Esophagus muscularis mucosa (tissue), 4 donors: Measurements from ENCODE around the gene ITSN2. TPM values are rescaled to one million over a fixed set of nuclear protein-coding genes. Genes with fewer than 3 reads are reported as not detected.

Experiments used
- DNase-seq: peaks from one replicate; pipeline ENCODE4 v3.0.0-alpha.2; 2017; ENCODE audit errors: extremely low spot score
- H3K27ac ChIP-seq, 4 donors: fragments of 200-600 bp; sonication (generic); replicated peaks in 1 of 4; 1 replicate in 3 of 4; 2 replicates in 1 of 4; pipeline ENCODE4 v1.5.1; 2016 to 2019; ENCODE audit warnings: mild to moderate bottlenecking in 1 of 4
- H3K27me3 ChIP-seq, 4 donors: fragments of 200-600 bp; sonication (generic); one replicate each; pipeline versions ENCODE4 v1.5.1 to v1.6.0; 2016 to 2019
- H3K36me3 ChIP-seq, 4 donors: fragments of 200-600 bp; sonication (generic); one replicate each; pipeline ENCODE4 v1.5.1; 2016 to 2019
- H3K4me1 ChIP-seq, 4 donors: fragments of 200-600 bp; sonication (generic); one replicate each; pipeline ENCODE4 v1.5.1; 2016 to 2019
- H3K4me3 ChIP-seq, 4 donors: fragments of 200-600 bp; sonication (generic); 1 replicate in 2 of 4; 2 replicates in 2 of 4; pipeline ENCODE4 v1.5.1; 2016 to 2019; ENCODE audit warnings: mild to moderate bottlenecking in 4 of 4, moderate library complexity in 1 of 4
- H3K9me3 ChIP-seq, 4 donors: fragments of 200-600 bp; sonication (generic); 1 replicate in 3 of 4; 2 replicates in 1 of 4; pipeline ENCODE4 v1.5.1; 2016 to 2019
- EP300 ChIP-seq: sonication (generic); formaldehyde crosslinking; IDR thresholded peaks from one replicate; pipeline ENCODE4 v1.6.1; 2017; ENCODE audit warnings: antibody characterized with exemption
- POLR2A ChIP-seq: fragments of 450-650 bp; IDR thresholded peaks from one replicate; pipeline ENCODE4 v1.6.1; 2017; ENCODE audit warnings: antibody characterized with exemption, moderate library complexity, mild to moderate bottlenecking, low read depth
- POLR2AphosphoS5 ChIP-seq, 2 donors: sonication (generic); formaldehyde crosslinking; IDR thresholded peaks; one replicate each; pipeline ENCODE4 v1.6.1; 2017; ENCODE audit warnings: antibody characterized with exemption in 2 of 2
- WGBS: methylation state at CpG from one replicate; pipeline ENCODE4 v1.1.5; 2018; 5-methylcytosine and 5-hydroxymethylcytosine counted together
- intact Hi-C: fragments of 100-400 bp; cut with DNase I; formaldehyde crosslinking; loops from one replicate; pipeline ENCODE4 v1.15.1; 2023
- total RNA-seq, 4 donors: library from RNA; depleted of rRNA; stranded (reverse); fragments of >200 nt; gene quantifications; one replicate each; pipeline versions ENCODE4 v1.1.0 to v1.2.1, GENCODE V29; 2016
- TF ChIP-seq, protein P1 (sequence below), 3 experiments: fragments of 200-600 bp in 2 of 3; fragments of 450-650 bp in 1 of 3; sonication (generic) in 2 of 3; IDR thresholded peaks; one replicate each; pipeline ENCODE4 v1.5.1; 2017 to 2019; ENCODE audit warnings: antibody characterized with exemption in 3 of 3, mild to moderate bottlenecking in 2 of 3, moderate library complexity in 1 of 3

ITSN2 gene
- total RNA-seq, 4 donors from 2014 or later: 47.0 to 60.2 (median 53.6) TPM

DNA sequence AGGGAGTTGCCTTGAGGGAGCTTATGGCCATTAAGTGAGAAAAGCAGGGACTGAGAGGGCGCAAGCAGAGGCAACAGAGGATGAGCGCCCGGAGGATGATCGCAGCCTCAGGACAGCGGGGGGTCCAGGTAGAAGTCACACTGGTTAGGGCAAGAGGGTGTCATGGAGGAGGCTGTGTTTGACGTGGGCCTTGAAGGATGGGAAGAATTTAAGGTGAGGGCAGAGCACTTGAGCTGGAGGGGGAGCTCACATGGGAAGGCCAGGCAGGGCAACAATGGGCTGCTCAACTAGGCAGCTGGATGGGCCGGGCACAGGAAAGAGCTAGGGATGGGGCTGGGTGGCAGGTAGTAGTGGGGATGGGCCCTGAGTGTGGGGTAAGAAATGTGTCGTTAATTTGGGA is 153.6 kb downstream of the ITSN2 start:
- H3K27ac ChIP-seq: no peak overlapping the region
- intact Hi-C loops: no loop called here
- no peaks in the 10 kb centered on the region for H3K4me1 ChIP-seq
- no peak for DNase-seq
- H3K4me3 ChIP-seq: no peak overlapping the region
- peaks cover 72 to 94% (median 87%) of the 10 kb centered on the region in 4 donors for H3K36me3 ChIP-seq
- H3K9me3 ChIP-seq: no peaks in the 10 kb centered on the region
- no peaks in the 10 kb centered on the region for H3K27me3 ChIP-seq
- TF ChIP-seq, protein P1, sequence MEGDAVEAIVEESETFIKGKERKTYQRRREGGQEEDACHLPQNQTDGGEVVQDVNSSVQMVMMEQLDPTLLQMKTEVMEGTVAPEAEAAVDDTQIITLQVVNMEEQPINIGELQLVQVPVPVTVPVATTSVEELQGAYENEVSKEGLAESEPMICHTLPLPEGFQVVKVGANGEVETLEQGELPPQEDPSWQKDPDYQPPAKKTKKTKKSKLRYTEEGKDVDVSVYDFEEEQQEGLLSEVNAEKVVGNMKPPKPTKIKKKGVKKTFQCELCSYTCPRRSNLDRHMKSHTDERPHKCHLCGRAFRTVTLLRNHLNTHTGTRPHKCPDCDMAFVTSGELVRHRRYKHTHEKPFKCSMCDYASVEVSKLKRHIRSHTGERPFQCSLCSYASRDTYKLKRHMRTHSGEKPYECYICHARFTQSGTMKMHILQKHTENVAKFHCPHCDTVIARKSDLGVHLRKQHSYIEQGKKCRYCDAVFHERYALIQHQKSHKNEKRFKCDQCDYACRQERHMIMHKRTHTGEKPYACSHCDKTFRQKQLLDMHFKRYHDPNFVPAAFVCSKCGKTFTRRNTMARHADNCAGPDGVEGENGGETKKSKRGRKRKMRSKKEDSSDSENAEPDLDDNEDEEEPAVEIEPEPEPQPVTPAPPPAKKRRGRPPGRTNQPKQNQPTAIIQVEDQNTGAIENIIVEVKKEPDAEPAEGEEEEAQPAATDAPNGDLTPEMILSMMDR (IDR thresholded peaks at IDR 0.05): no peak
- TF ChIP-seq POLR2AphosphoS5 (IDR thresholded peaks at IDR 0.05) (no peak), POLR2A (no peak), EP300 (no peak)
- WGBS: 89% methylated on average over 8 of the region's 8 CpGs

DNA sequence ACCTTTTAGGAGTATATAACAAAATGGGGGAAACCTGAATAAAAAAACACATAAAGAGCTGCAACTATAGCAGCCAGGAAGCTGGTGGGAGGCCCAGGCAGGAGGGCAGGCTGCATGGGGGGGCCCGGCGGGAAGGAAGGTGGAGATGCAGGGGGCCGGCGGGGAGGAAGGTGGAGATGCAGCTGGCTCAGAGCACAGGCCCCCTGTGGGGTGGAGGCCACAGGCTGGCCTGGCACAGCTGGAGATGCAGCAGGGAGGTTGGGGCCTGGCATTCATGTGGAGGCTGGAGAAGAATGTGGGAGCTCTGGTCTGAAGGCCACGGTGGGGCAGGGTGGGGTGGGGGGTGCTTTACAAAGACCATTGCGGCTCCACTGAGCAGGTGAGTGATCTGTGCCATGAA is 154.1 kb downstream of the ITSN2 start:
- no peak for DNase-seq
- intact Hi-C loops: no loop called here
- Histone ChIP-seq H3K36me3 (peaks cover 67 to 92% (median 83%) of the 10 kb centered on the region in 4 donors), H3K4me3 (no peak overlapping the region), H3K9me3 (no peaks in the 10 kb centered on the region), H3K27me3 (no peaks in the 10 kb centered on the region), H3K4me1 (no peaks in the 10 kb centered on the region), H3K27ac (no peak overlapping the region)
- no peak for TF ChIP-seq POLR2AphosphoS5 (IDR thresholded peaks at IDR 0.05)
- TF ChIP-seq POLR2A: no peak
- TF ChIP-seq, protein P1 (IDR thresholded peaks at IDR 0.05): no peak
- TF ChIP-seq EP300: no peak
- WGBS: 92% methylated on average over 5 of the region's 6 CpGs

DNA sequence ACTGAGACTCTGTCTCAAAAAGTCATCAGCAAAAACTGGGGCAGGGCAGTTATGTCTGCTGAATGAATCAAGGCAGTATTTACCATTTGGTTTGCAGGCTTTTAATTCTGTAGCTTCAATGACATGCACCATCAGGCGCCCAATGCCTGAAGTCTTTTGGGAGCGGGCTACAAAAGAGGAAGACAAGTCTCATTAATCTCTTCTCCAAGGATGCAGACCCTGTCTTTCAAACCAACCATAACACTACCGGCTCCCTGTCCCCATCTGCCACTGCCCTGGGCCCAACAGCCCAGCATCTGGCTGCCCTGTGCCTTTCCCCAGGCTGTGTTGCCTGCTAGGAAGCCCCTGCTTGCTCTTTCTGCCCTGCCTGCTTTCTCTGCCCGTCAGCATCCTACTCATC is 155.2 kb downstream of the ITSN2 start:
- 82% methylated on average over 3 of the region's 4 CpGs for WGBS
- no peaks in the 10 kb centered on the region for H3K9me3 ChIP-seq
- peaks cover 58 to 90% (median 72%) of the 10 kb centered on the region in 4 donors for H3K36me3 ChIP-seq
- H3K27ac ChIP-seq: no peak overlapping the region
- DNase-seq: no peak
- intact Hi-C loops: no loop called here
- H3K4me1 ChIP-seq: no peaks in the 10 kb centered on the region
- TF ChIP-seq, protein P1 (IDR thresholded peaks at IDR 0.05): no peak
- TF ChIP-seq EP300 (no peak), POLR2A (no peak), POLR2AphosphoS5 (IDR thresholded peaks at IDR 0.05) (no peak)
- H3K4me3 ChIP-seq: no peak overlapping the region
- H3K27me3 ChIP-seq: no peaks in the 10 kb centered on the region

DNA sequence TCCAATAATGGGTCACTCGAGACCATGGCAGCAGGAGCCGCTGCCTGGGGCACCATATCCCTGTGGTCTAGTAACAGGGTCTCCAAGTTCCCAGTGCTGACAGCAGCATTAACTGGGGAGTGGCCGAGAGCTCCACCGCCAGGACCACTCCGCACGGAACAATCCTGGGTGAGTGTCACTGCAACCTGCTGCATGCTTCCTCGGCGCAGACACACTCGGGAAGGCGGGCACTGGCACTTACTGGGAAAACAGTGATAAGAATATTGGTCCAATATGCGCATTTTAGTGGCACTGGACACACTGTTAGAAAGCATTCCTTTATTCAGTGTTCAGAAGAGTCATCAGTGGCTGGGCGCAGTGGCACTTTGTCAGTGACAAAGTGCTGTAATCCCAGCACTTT is 155.8 kb downstream of the ITSN2 start:
- intact Hi-C loops: no loop called here

More for the DNA sequence above, 155.8 kb downstream of the ITSN2 start:
- Histone ChIP-seq H3K27me3 (no peaks in the 10 kb centered on the region), H3K27ac (no peak overlapping the region), H3K4me1 (no peaks in the 10 kb centered on the region), H3K9me3 (no peaks in the 10 kb centered on the region), H3K36me3 (peaks cover 52 to 88% (median 66%) of the 10 kb centered on the region in 4 donors), H3K4me3 (no peak overlapping the region)
- no peak for DNase-seq
- TF ChIP-seq, protein P1 (IDR thresholded peaks at IDR 0.05): no peak
- TF ChIP-seq POLR2AphosphoS5 (IDR thresholded peaks at IDR 0.05) (no peak), EP300 (no peak), POLR2A (no peak)
- WGBS: 95% methylated on average over 7 of the region's 12 CpGs
